Limb (tissue), 2 donors: Measurements from ENCODE around the gene SRRD.
"Not testable (repeated sequence)": the region's sequence is repeated elsewhere in the genome, so short reads cannot be mapped to it uniquely, and the experiment has no call there.

ENCODE experiments used
- DNase-seq, 2 donors: peaks; one replicate each; pipeline ENCODE4 v3.0.0-alpha.2; 2016; ENCODE audit errors: extremely low spot score in 2 of 2

Gene SRRD

GRCh38 chr22:26522012-26522411 lies 38.3 kb downstream of the SRRD start:
- no peak for DNase-seq

- no peak for DNase-seq
Observed at GRCh38 chr22:26522592-26522991, 38.9 kb downstream of the SRRD start.

GRCh38 chr22:26524870-26525269 lies 41.2 kb downstream of the SRRD start:
- no peak for DNase-seq

- DNase-seq, result no peak
Observed at GRCh38 chr22:26525946-26526564, 42.4 kb downstream of the SRRD start.

- no peak for DNase-seq
Observed at GRCh38 chr22:26527167-26527566, 43.5 kb downstream of the SRRD start.

GRCh38 chr22:26527574-26528465 lies 44.1 kb downstream of the SRRD start:
- DNase-seq, result no peak

- DNase-seq, result not testable (repeated sequence)
Observed at GRCh38 chr22:26528518-26528917, 44.8 kb downstream of the SRRD start.

- no peak for DNase-seq
Observed at GRCh38 chr22:26529345-26529744, 45.7 kb downstream of the SRRD start.

GRCh38 chr22:26534171-26534855 lies 50.6 kb downstream of the SRRD start:
- no peak for DNase-seq

GRCh38 chr22:26534874-26535602 lies 51.4 kb downstream of the SRRD start:
- no peak for DNase-seq

- no peak for DNase-seq
Observed at GRCh38 chr22:26535603-26535908, 51.9 kb downstream of the SRRD start.

- no peak for DNase-seq
Observed at GRCh38 chr22:26536056-26536761, 52.5 kb downstream of the SRRD start.

- DNase-seq, result no peak
Observed at GRCh38 chr22:26536762-26537134, 53.1 kb downstream of the SRRD start.

GRCh38 chr22:26540119-26540518 lies 56.4 kb downstream of the SRRD start:
- no peak for DNase-seq

- no peak for DNase-seq
Observed at GRCh38 chr22:26541167-26541819, 57.6 kb downstream of the SRRD start.

GRCh38 chr22:26542831-26543230 lies 59.2 kb downstream of the SRRD start:
- DNase-seq, result no peak
